ENCODE measurements around the gene CDKN3.
A peak's percentile ranks its signal among the peaks of the same experiment; 100 is the strongest.
"Not testable (repeated sequence)": the region's sequence is repeated elsewhere in the genome, so short reads cannot be mapped to it uniquely, and the experiment has no call there.

The CDKN3 gene

GRCh38 chr14:54370323-54371198, 26.2 kb upstream of the CDKN3 start:
- DNase-seq = no peak

- no peak for DNase-seq
These were observed 22.5 kb upstream of the CDKN3 start for GRCh38 chr14:54374117-54374884.

DNA sequence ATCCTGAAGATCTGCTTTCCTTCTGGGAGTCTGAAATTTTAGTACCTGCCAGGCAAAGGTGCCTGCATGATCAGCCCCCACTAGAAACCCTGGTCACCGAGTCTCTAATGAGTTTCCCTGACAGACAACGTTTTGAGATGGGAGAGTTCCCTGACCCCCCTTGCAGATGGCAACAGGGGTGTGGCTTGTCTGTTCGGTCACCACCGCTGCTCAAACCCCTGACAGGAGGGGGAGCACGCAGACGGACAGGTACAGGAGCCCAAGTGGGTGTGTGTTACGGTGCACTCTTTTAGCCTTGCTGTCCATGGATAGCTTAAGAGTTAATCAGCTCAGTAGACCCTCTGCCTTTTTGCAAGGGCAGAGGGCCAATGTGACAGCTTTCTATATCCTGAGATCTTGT, 19.3 kb upstream of the CDKN3 start:
- no peak for DNase-seq

- DNase-seq = not testable (repeated sequence)
These were observed 17.9 kb upstream of the CDKN3 start for GRCh38 chr14:54378893-54379292.

- not testable (repeated sequence) for DNase-seq
These were observed 16.2 kb upstream of the CDKN3 start for GRCh38 chr14:54380558-54380957.

GRCh38 chr14:54381821-54382220, 15.0 kb upstream of the CDKN3 start:
- DNase-seq = no peak

- no peak for DNase-seq
These were observed 13.0 kb upstream of the CDKN3 start for GRCh38 chr14:54383835-54384234.

- DNase-seq = no peak
These were observed 11.3 kb upstream of the CDKN3 start for GRCh38 chr14:54385556-54385955.

DNA sequence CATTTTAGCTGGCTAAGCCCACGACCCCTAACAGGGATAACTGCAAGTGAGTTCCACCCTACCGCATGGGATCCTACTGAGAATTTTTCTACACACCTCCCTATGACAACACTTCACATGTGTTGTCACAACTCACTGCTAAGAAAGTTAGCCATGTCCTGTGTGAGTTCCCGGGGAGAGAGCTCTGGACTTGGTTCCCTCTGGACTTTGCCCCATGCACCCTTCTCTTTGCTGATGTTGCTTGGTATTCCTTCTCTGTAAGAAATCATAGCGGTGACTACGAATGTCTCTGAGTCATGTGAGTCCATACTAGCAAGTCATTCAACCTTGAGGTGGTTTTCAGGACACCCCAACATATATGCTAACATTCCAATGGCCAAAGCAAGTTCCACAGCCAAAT, 9.5 kb upstream of the CDKN3 start:
- no peak for DNase-seq

- DNase-seq = no peak
These were observed 4.5 kb upstream of the CDKN3 start for GRCh38 chr14:54392131-54392859.

DNA sequence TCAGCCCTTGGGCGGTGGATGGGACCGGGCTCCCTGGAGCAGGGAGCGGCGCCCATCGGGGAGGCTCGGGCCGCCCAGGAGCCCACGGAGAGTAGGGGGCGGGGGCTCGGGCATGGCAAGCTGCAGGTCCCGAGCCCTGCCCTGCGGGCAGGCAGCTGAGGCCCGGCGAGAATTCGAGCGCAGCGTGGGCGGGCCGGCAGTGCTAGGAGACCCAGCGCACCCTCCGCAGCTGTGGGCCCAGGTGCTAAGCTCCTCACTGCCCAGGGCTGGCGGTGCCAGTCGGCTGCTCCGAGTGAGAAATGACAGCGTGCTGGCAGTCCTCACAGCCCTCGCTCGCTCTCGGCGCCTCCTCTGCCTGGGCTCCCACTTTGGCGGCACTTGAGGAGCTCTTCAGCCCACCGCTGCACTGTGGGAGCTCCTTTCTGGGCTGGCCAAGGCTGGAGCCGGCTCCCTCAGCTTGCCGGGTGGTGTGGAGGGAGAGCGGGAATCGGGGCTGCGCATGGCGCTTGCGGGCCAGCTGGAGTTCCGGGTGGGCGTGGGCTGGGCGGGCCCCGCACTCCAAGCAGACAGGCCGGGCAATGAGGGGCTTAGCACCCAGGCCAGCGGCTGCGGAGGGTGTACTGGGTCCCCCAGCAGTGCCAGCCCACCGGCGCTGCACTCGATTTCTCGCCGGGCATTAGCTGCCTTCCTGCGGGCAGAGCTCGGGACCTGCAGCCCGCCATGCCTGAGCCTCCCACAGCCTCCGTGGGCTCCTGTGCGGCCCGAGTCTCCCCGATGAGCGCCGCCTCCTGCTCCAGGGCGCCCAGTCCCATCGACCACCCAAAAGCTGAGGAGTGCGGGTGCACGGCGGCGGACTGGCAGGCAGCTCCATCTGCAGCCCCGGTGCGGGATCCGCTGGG, 3.6 kb upstream of the CDKN3 start:
- DNase-seq = not testable (repeated sequence)

GRCh38 chr14:54394596-54394995, 2.2 kb upstream of the CDKN3 start:
- no peak for DNase-seq

GRCh38 chr14:54395284-54395683, 1.5 kb upstream of the CDKN3 start:
- no peak for DNase-seq

DNA sequence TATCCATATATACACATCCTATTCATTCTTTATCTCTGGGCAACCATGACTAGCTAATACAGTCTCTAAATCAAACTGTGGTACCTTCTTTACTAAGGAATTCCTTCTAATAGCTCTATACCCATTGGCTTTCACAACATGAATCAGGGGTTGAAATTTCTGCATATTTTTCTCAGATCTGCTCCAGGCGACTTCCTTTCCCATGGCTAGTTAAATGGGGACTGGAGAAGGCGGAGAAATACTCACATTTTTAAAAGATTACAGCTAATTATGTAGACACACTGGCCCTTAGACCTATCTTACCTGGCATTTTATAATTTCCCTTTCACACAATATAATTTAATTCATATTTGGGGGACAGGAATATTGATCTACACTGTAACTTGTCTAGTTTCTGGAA, 1.1 kb upstream of the CDKN3 start:
- DNase-seq = no peak

- no peak for DNase-seq
These were observed 669 bp upstream of the CDKN3 start for GRCh38 chr14:54396183-54396492.

GRCh38 chr14:54399560-54399959, 2.8 kb downstream of the CDKN3 start:
- DNase-seq = no peak

GRCh38 chr14:54403401-54404005, 6.7 kb downstream of the CDKN3 start:
- not testable (repeated sequence) for DNase-seq

- no peak for DNase-seq
These were observed 13.4 kb downstream of the CDKN3 start for GRCh38 chr14:54410215-54410614.

DNA sequence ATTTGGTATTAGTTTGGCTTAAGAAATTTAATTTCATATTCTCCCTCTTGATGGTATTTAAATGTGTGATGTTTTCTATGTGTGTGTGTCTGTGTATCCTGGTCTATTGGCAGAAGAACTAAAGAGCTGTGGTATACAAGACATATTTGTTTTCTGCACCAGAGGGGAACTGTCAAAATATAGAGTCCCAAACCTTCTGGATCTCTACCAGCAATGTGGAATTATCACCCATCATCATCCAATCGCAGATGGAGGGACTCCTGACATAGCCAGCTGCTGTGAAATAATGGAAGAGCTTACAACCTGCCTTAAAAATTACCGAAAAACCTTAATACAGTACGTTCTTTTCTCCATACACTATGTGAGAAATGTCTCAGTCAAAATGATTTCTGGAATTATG, 14.6 kb downstream of the CDKN3 start:
- no peak for DNase-seq

DNA sequence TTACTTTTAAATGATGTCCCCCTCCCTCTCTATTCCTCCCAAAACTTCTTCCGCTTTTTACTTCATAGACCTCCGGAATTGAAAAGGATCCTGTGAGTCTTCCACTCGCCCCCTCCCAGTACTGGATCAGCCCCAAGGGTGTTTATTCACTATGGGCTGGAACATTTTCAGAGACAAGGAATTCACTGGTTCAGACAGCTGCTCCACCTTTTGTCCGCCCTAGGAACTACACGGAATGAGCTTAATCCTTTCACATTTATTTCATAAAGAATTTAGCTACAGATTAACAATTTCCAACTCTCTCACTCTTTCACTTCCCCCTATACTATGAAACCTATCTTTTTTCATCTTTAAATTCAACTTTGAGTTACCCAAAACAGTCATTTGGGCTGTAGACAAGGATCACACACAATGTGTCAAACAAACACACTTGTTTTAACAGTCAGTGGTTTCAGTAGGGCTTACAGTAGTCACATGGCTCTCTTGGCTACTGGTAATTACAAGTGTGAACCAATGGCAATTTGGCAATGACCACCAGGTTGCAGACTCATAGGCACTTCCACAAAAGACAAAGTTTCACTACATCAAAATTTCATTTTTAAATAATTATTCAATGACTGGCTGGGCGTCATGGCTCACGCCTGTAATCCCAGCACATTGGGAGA, 23.8 kb downstream of the CDKN3 start:
- no peak for DNase-seq

DNA sequence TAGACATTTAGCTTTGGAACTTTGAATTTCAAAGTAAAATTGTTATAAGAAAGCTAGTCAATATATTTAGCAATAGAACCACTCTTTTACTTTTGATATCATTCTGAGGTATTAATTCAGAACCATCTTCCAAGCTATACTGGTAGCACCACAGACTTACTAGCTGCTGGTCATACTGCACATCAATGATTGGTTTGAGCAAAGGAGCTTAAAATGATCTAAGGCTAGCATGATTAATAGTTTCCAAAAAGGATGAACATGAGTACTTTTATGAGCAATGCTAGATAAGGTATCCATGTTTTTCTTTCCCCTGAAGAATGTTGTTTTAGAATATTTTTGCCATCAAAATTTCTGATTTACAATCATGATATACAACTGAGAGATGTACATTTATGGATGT, 27.2 kb downstream of the CDKN3 start:
- no peak for DNase-seq

- peak; percentile 28 for DNase-seq
These were observed 27.7 kb downstream of the CDKN3 start for GRCh38 chr14:54424479-54424901.

Measured in NCI-H1092 (cell line).